ENCODE results near the gene SESN1.

- TF ChIP-seq CTBP1 (IDR thresholded peaks at IDR 0.05; ENCODE audit: borderline replicate concordance) (no peak), TARDBP (IDR thresholded peaks at IDR 0.05) (no peak), SP1 (IDR thresholded peaks at IDR 0.05) (no peak), NFRKB (IDR thresholded peaks at IDR 0.05) (no peak), L3MBTL2 (conservative IDR thresholded peaks at IDR 0.05) (no peak)
These were observed 137.4 kb downstream of the SESN1 start for GRCh38 chr6:108957221-108957620.

Measured in HEK293T (cell line).